HG03565 (cell line): ENCODE results near the gene CHRNB4.
"Not testable (repeated sequence)": the region's sequence is repeated elsewhere in the genome, so short reads cannot be mapped to it uniquely, and the experiment has no call there.

Experiments used
- ATAC-seq: cut with Tn5 transposase; IDR thresholded peaks from one replicate; pipeline ENCODE4 v1.9.1; 2021; ENCODE audit warnings: mild to moderate bottlenecking, moderate library complexity; ENCODE audit not compliant: unreplicated experiment

Gene CHRNB4, protein sequence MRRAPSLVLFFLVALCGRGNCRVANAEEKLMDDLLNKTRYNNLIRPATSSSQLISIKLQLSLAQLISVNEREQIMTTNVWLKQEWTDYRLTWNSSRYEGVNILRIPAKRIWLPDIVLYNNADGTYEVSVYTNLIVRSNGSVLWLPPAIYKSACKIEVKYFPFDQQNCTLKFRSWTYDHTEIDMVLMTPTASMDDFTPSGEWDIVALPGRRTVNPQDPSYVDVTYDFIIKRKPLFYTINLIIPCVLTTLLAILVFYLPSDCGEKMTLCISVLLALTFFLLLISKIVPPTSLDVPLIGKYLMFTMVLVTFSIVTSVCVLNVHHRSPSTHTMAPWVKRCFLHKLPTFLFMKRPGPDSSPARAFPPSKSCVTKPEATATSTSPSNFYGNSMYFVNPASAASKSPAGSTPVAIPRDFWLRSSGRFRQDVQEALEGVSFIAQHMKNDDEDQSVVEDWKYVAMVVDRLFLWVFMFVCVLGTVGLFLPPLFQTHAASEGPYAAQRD

DNA sequence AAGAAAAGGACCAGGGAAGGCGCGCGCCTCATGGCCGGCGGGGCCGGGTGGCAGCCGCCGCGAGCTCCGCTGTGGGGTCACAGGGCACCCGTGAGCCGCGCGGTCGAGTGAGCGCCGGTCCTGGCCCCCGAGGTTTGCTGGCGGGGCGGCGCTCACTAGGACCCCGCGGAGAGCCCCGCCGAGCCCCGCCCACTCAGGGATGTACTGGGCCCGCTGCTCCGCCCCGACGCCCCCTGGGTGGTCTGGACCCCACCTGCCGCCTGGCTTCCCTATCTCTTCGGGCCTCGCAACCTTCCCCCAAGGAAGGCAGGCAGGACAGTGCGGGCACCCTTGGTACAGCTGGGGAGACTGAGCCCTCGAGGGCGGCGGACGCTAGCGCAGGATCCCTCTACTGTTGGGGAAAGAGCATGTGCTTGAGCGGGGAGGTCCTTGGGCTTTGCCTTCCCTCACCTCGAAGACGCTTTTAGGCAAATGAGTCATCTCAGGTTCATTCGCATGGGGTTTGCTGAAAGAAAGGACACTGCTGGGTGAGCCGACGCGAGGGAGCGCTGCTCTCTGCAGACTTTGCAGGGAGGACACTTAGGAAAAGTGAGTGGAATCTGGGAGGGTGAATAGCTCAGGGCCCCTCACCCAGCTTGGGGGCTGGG is at the start of gene CHRNB4:
CHRNB4 (minus strand) TSS at position 109 of the 647 bp plus-strand sequence; CDS start at position 32, 77 bp downstream.
- no peak for ATAC-seq

DNA sequence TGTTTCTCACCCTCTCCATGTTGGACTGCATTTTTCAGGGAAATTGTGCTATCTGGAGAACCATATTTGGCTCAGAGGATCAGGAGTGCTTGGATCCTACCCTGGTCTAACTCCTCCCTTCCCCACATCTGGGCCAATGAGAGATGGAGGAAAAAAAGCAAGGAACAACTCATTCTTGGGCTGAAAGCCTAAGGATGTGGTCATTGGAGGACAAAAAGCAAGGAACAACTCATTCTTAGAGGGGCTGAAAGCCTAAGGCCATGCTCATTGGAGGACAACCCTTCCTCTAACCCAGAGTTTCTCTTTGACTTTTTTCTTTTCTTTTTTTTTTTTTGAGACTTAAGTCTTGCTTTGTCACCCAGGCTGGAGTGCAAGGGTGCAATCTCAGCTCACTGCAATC is 48.6 kb upstream of the CHRNB4 start:
- ATAC-seq: no peak

GRCh38 chr15:78685925-78686324 is 44.9 kb upstream of the CHRNB4 start:
- no peak for ATAC-seq

- no peak for ATAC-seq
Observed at GRCh38 chr15:78685159-78685921, 44.3 kb upstream of the CHRNB4 start.

DNA sequence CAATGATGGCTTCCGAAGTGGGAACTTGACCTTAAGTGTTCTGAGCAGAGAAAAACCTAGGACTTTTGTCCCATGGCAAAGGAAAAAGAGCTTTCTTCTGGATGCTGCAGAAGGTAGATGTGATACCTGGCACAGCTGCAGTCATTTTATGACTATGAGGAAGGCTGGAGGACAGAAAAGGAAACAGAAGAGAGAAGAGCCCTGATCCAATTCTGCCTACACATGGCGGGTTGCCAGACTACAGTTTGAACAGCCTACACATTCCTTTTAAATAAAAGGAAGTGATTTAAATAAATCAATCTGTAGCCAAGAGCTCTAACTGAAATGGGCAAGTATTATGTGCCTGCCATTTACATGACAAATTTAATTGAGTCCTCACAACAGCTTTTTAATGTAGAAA is 43.6 kb upstream of the CHRNB4 start:
- no peak for ATAC-seq

- not testable (repeated sequence) for ATAC-seq
Observed at GRCh38 chr15:78683599-78683998, 42.6 kb upstream of the CHRNB4 start.

DNA sequence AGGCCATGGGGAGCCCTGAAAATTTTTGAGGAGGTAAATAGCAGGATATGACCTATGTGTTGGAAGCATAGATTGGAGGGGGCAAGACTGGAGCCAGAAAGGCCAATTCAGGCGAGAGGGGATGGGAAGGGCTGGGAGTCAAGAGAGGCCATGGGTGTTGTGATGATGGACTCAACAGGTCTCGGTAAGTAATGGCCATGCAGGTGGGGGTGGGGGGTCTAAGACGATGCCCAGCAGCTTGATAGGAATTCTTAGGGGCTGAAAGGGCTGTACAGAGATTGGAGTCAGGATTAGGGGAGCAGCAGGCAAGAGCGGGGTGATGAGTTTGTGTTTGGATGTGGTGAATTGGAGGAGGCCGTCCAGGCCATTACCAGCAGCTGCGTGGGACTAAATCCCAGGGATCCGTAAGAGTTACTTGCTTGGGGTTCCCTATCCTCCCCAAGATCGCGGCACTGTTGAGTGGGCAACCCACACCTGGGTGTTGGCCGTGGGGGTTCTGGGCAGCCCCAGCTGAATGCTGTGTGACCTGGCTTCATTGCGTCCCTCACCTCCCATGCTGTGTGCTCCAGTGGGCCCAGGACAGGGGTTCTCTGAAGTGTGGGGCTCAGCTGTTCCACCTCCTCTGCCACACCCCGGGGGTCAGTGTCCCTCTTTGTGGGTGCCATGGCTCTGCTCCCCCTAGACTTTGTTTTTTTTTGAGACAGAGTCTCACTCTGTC is 41.8 kb upstream of the CHRNB4 start:
- no peak for ATAC-seq

DNA sequence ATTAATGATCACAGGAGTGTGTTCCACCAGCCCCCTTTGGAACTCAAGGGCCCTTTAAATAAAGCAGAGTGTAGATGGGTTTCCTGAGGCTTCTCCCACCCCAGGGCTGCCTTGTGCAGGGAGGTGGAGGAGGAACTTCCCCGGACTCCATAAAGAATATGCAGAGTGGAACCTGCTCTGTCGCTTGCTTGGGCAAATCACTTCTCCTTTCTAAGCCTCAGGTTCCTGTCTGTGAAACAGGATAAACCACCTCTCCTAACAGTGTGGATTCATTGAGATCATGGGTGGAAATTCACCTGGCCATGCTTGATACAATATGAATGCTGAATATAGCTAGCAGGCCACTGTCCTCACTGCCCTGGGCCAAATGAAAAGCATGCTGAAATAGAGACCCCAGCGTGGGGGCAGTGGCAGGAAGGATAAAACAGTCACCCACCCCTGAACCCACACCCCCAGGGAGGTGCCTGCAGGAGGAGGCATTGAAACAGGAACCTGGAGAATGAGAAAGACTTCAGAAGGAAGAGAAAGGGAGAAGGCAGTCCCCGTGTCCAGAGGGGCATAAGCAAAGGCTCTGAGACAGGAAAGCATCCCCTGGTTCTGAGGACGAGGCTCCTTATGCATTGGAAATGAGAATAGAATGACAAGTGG is 41.1 kb upstream of the CHRNB4 start:
- no peak for ATAC-seq

DNA sequence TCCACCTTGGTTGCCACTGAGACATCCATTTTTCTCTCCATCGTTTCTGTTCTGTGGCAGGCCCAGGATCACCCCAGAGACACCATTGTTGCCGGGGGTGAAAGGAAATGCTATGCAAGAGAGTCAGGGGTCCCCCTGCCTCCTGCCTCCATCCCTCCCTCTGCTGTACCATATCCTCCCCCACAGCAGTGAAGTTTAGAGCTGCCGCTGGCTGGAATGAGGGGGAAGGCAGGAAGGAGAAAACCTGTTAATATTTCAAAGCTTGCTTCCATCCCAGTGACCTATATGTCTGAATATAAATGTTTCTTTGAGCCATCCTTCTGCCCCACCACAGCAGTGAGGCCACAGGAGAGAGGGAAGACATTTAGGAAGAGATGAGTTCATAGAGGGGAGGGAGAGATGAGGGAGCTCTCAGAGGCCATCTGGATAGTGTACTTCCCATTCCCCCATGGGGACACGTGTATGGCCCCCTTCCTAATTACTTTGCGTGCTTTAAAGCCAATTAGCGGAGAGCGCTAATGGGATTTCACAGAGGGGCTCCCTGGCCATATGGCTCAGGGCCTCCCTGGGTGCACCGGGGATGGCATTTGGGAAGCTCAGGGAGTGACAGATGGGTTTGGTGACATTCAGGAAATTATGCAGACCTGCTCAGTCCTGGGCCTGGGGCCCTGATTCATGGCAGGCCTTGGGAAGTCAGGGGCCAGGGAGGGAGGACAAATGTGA is 40.4 kb upstream of the CHRNB4 start:
- no peak for ATAC-seq

DNA sequence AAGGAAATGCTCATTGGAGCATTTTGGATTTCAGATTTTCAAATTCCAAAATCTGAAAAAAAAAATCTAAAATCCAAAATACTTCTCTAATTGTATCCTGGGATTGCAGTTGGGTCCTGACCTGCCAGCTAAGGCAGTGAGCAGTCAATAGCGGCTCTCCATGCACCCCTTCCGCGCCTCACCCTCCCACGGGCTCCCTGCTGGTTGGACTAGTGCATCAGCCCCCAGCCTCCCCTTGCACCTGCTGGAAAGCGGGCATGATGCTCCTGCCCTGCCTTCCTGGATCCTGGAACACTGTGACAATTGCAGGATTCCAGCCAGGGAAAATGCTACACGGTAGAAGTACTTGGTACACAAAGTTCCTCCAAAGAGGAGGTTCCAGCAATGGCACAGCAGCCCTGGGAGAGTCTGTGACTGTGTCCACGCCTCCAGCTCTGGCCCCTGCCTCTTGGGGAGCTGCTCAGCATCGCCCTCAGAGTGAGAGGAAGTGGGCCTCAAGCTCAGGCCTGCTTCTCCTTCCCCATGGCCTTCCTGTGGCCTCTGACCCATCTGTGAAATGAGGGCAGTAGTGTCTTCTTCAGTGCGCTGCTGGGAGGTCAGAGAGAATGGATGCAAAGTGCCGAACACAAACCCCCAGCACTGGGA is 39.5 kb upstream of the CHRNB4 start:
- no peak for ATAC-seq

GRCh38 chr15:78679089-78679511 is 38.1 kb upstream of the CHRNB4 start:
- ATAC-seq: no peak

DNA sequence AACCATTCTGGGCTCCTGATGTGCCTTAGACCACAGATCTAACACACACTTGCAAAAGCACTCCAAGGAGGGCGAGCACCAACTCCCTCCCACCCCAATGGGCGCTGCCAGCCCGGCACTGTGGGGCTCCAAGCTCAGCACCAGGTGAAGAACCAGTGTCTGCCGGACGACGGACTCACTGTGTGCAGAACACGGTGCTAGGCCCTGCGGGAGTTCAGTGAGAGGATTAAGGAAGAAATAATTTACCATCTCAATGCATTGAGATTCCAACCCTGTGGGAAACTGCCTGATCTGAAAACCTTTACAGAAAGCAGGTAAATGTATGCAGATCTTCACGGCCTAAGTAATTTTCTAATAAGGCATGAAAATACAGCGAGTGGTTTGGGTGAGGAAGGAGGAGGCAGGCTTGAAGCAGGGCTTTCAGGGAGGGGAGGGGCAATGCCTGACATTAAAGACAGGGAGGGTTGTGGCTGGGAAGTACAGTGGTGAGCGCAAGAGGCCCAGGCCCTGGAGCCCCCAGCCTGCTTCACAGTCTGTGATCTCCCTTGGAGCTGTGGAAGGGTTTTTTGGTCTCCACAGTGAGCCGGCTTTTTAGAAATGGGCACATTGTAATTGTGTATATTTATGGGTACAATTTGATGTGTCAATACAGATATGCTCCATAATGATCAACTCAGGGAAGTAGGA is 35.6 kb upstream of the CHRNB4 start:
- no peak for ATAC-seq

DNA sequence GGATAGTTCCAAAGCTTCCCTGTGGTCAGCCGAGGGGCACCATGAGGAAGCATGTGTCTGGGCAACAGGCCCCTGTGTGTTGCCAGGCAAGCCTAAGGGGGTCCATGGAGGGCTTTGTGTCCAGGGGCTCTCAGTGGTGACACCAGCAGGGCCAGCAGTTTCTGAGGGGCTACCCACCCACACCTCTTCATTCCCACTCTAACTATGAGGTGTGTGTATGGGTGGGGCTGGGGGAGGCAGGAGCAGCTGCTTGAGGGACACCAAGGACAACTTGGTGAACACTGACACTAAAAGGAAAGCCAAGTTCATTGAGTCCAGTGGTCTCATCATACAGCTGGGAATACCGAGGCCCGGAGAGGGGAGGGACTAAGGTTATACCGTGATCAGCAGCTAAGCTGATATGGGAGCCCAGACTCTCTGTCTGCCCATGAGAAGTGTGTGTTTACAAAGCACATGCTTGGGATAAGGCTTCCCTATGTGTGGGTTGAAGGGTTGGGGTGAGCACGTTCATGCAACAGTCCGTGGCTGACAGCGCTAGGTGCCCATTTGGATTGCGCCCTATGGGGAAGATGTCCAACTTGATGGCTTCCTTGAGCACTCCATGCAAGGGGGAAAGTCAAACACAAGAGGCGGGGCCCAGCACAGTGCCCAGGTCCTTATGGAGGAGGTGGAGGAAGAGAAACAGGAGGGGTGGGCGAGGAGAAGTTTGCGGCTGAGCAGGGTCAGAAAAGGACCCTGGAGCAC is 34.8 kb upstream of the CHRNB4 start:
- no peak for ATAC-seq

DNA sequence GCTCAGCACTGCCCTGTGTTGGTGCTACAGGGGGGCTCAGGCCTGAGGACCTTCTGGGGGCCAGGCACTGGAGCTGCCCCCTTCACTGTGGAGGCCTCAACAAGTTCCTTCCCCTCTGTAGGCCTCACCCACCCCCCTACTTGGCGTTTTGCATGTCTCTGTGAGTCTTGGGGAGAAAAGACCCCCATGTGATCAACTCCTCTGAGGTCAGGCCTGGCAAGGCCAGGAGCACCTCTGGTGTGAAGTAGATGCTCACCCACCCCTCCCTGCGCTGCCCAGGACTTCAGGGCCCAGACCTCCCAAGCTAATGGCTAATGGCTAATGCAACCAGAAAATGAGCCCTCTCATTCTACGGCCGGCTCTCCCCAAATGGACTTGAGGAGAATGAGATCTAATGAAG is 34.2 kb upstream of the CHRNB4 start:
- ATAC-seq: no peak

DNA sequence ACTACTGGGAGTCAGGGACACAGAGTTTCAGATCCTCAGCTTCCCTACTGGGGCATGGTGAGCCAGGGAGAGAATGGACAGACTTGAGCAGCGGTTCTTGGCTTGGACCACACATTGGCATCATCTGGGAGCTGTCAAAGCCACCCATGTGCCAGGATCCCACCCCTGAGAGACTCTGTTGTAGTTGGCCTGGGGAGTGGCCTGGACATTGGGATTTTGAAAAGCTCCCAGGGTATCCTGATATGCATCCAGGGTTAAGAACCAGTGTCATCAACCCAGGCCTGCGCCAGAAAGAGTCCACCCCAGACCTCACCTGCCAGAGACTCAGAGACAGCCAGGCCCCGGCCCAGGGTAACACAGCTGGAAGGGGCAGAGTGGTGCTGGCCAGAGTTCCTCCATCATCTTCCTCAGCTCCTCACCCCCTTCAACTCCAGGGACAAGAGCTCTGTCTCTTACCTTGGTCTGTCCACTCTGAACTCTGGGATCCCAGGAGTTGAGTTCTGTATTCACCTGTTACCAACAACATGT is 33.0 kb upstream of the CHRNB4 start:
- ATAC-seq: no peak

GRCh38 chr15:78673476-78673875 is 32.5 kb upstream of the CHRNB4 start:
- no peak for ATAC-seq

DNA sequence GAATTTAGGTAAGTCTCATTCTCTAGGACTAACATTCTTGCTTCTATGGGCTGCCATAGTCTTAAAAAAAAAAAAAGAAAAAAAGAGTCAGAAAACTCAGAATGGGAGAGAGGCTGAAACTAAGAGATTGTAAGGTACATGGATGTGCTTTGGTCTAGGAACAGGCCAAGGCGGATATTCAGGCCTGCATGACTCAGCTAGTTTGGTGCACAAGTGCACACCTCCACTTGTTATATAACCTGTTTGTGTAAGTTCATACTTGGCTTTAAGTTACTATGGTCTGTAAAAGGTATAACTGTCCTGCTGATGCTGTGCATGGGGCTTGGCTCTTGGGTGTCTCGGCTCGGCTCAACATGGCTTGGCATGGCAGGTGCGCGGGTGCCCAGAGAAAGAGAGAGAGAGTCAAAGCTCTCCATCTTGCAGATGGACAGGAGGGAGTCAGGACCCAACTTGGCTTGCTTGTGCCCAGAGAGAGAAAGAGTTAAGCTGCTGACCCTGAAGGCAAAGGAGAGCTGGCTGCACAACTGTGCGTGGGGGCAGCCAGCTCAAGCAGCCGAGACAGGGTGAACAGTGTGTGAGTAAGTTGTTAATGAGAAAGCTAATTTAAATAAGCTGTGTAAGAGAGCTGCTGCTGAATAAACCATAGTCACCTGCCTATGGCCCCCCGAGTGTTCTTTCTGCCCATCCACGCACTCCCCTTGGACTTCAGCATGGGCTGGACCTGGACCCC is 31.4 kb upstream of the CHRNB4 start:
- no peak for ATAC-seq
